HepG2 (cell line): ENCODE results near the gene SFXN5. TPM values are rescaled to one million over a fixed set of nuclear protein-coding genes. Genes with fewer than 3 reads are reported as not detected.

Experiments
- ATAC-seq: fragments of 200-7000 bp; cut with Tn5 transposase; 3 replicates; pipeline ENCODE4 v1.9.1; 2020; ENCODE audit warnings: mild to moderate bottlenecking, moderate library complexity
- BruUV-seq: library from RNA; stranded (reverse); fragments of 400-500 nt; replicated peaks from 2 replicates; lab custom pipeline; 2021; lab: Mats Ljungman, UMichigan
- CTCF ChIA-PET: fragments of 300-600 bp; formaldehyde crosslinking; extraction: SDS; loops from one replicate; lab custom pipeline; 2021; ENCODE audit warnings: low total read pairs, inconsistent platforms, low intra/inter-chr PET ratio; lab: Yijun Ruan, JAX
- POLR2A ChIA-PET: fragments of 350-600 bp; sonication (Branson Sonifier 250); formaldehyde crosslinking; loops from one replicate; lab custom pipeline; 2020; ENCODE audit warnings: antibody characterized with exemption, inconsistent platforms; lab: Yijun Ruan, JAX
- DNase-seq: peaks from one replicate; pipeline ENCODE4 v3.0.0-alpha.2; 2015; ENCODE audit warnings: low spot score
- FAIRE-seq: peaks from 3 replicates; lab custom pipeline; 2011; peaks lifted over from hg19 to GRCh38; lab: Jason Lieb, UNC
- H2AFZ ChIP-seq: one replicate; pipeline ENCODE4 v1.6.1; 2011; ENCODE audit warnings: low read length, inconsistent platforms
- H3K27ac ChIP-seq: fragments of 300-600 bp; 3 replicates; pipeline ENCODE4 v1.8.0; 2011; ENCODE audit warnings: mixed run types, mild to moderate bottlenecking, mixed read lengths, low read length, inconsistent platforms; ENCODE audit not compliant: insufficient read depth; ENCODE audit errors: extremely low read length
- H3K27me3 ChIP-seq, 2 experiments: fragments of 200-600 bp in 1 of 2; 2 replicates in 1 of 2; 3 replicates in 1 of 2; pipeline versions ENCODE4 v1.6.0 to v1.8.0; 2011; ENCODE audit warnings: low read length in 2 of 2, mild to moderate bottlenecking in 2 of 2, moderate library complexity in 2 of 2, inconsistent platforms in 1 of 2; ENCODE audit not compliant: insufficient read depth in 2 of 2, control insufficient read depth in 1 of 2
- H3K36me3 ChIP-seq, 2 experiments: fragments of 200-600 bp in 1 of 2; replicated peaks in 1 of 2; 2 replicates in 1 of 2; 3 replicates in 1 of 2; pipeline versions ENCODE4 v1.5.1 to v1.8.0; 2011; ENCODE audit warnings: low read length in 2 of 2, inconsistent platforms in 1 of 2; ENCODE audit not compliant: insufficient read depth in 2 of 2, control insufficient read depth in 1 of 2
- H3K4me1 ChIP-seq: 2 replicates; pipeline ENCODE4 v1.5.1; 2012; ENCODE audit warnings: low read length, inconsistent platforms; ENCODE audit not compliant: insufficient read depth
- H3K4me2 ChIP-seq: 2 replicates; pipeline ENCODE4 v1.6.0; 2011; ENCODE audit warnings: low read depth, low read length, inconsistent platforms
- H3K4me3 ChIP-seq, 3 experiments: fragments of 200-600 bp in 1 of 3; sonication (generic), shearing (Covaris generic) in 1 of 3; replicated peaks in 1 of 3; 2 replicates each; pipeline ENCODE4 v1.5.1; 2011 to 2016; ENCODE audit warnings: low read length in 3 of 3, inconsistent platforms in 2 of 3, low read depth in 2 of 3, mild to moderate bottlenecking in 2 of 3, control low read depth in 1 of 3, mixed read lengths in 1 of 3; ENCODE audit not compliant: insufficient read depth in 1 of 3
- H3K79me2 ChIP-seq: one replicate; pipeline ENCODE4 v1.6.1; 2011; ENCODE audit warnings: low read length, inconsistent platforms; ENCODE audit not compliant: insufficient read depth
- H3K9ac ChIP-seq: 2 replicates; pipeline ENCODE4 v1.6.0; 2011; ENCODE audit warnings: mild to moderate bottlenecking, low read depth, low read length, inconsistent platforms; ENCODE audit not compliant: insufficient read depth
- H3K9me3 ChIP-seq: 2 replicates; pipeline ENCODE4 v1.5.1; 2012; ENCODE audit warnings: mild to moderate bottlenecking, low read length
- H4K20me1 ChIP-seq: 2 replicates; pipeline ENCODE4 v1.6.0; 2011; ENCODE audit warnings: inconsistent platforms, mild to moderate bottlenecking, low read length, moderate library complexity; ENCODE audit not compliant: insufficient read depth
- ATF3 ChIP-seq: sonication (generic); formaldehyde crosslinking; IDR thresholded peaks from 2 replicates; pipeline ENCODE4 v1.4.0; 2020; ENCODE audit warnings: missing genetic modification reagents
- BHLHE40 ChIP-seq: IDR thresholded peaks from 2 replicates; pipeline ENCODE4 v1.6.1; 2011; ENCODE audit warnings: low read length, improper control_type of control experiment
- ELF3 ChIP-seq: IDR thresholded peaks from 2 replicates; pipeline ENCODE4 v1.6.1; 2016; ENCODE audit warnings: missing genetic modification reagents, missing compliant biosample characterization
- FOXK2 ChIP-seq: fragments of 450-650 bp; IDR thresholded peaks from 2 replicates; pipeline ENCODE4 v1.6.1; 2016
- KAT7 ChIP-seq: IDR thresholded peaks from 2 replicates; pipeline ENCODE4 v1.6.1; 2018; ENCODE audit warnings: borderline replicate concordance, missing compliant biosample characterization
- NFKBIZ ChIP-seq: IDR thresholded peaks from 2 replicates; pipeline ENCODE4 v1.6.1; 2018; ENCODE audit warnings: missing genetic modification reagents, missing compliant biosample characterization
- RBM39 ChIP-seq: fragments of 200-400 bp; formaldehyde crosslinking; IDR thresholded peaks from one replicate; pipeline ENCODE4 v1.6.1; 2018; ENCODE audit warnings: antibody characterized with exemption, mild to moderate bottlenecking, low read depth, low read length; ENCODE audit not compliant: poor library complexity, severe bottlenecking
- ZNF17 ChIP-seq: sonication (generic); formaldehyde crosslinking; IDR thresholded peaks from 2 replicates; pipeline ENCODE4 v1.5.0; 2020; ENCODE audit warnings: mild to moderate bottlenecking, missing genetic modification reagents
- ZNF34 ChIP-seq: sonication (generic); formaldehyde crosslinking; IDR thresholded peaks from 2 replicates; pipeline ENCODE4 v1.4.0; 2020; ENCODE audit warnings: mild to moderate bottlenecking, missing genetic modification reagents, borderline replicate concordance
- WGBS: methylation state at CpG from one replicate; pipeline ENCODE4 v1.1.6; 2017; ENCODE audit warnings: low lambda C conversion rate; 5-methylcytosine and 5-hydroxymethylcytosine counted together
- in situ Hi-C: cut with HindIII; loops from 2 replicates; pipeline ENCODE4 v1.10.0; 2017; ENCODE audit warnings: low pct_unique_long_range_greater_than_20kb; ENCODE audit not compliant: extremely low pct_ligation_motif_present
- intact Hi-C: fragments of 100-400 bp; cut with micrococcal nuclease; formaldehyde crosslinking; loops from one replicate; pipeline ENCODE4 v1.10.0; 2022; ENCODE audit not compliant: unreplicated experiment
- polyA plus RNA-seq, 8 experiments: library from polyadenylated mRNA; depleted of rRNA in 3 of 8; stranded (reverse) in 7 of 8; unstranded in 1 of 8; fragments of >200 nt; fragmentation: Illumina TruSeq in 4 of 8; extraction: Trizol in 4 of 8; gene quantifications; 2 replicates each; pipeline versions ENCODE4 v1.2.1 to v1.2.3, GENCODE V29; 2011 to 2016; ENCODE audit warnings: low read depth in 4 of 8, missing spikeins in 1 of 8, mixed read lengths in 1 of 8; ENCODE audit not compliant: insufficient read depth in 1 of 8
- total RNA-seq, 5 experiments: library from RNA; depleted of rRNA; stranded (reverse); fragments of >200 nt; fragmentation: Illumina TruSeq; extraction: Trizol; gene quantifications; 2 replicates each; pipeline ENCODE4 v1.2.3, GENCODE V29; 2016; ENCODE audit warnings: low read depth in 1 of 5
- TF ChIP-seq, protein P1 (sequence below): sonication (generic); formaldehyde crosslinking; IDR thresholded peaks from 2 replicates; pipeline ENCODE4 v1.4.0; 2020; ENCODE audit warnings: missing genetic modification reagents

Gene SFXN5
- total and polyA plus RNA-seq, 2 of the 13 experiments (the other 11 are each of a cell fraction or from before 2014, with no cell fraction given): 34.9 to 37.4 TPM

DNA sequence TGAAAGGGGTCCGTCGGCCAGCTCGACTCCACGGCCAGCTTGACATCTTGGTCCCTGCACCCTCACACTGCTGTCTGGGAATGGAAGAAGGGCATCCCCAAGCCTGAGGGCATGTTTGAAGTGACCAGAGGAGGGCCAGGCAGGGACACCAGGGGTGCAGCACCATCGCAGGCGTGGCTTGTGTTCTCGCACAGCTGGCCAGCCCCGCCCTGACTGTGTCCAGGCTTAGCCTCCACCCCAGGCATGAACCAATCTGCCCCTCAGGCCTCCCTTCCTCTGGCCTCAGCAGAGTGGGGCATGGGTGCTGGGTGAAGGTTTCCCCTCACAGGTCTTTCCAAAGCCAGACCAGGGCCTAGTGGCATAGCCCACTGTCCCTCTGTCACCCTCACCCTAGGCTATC, 129.2 kb downstream of the SFXN5 start:
- POLR2A ChIA-PET: no interaction called here
- Histone ChIP-seq H4K20me1 (peaks cover 4% of the 10 kb centered on the region; the same call in 1 of the 2 replicates), H3K9ac (no peak overlapping the region), H3K36me3 (no peaks in the 10 kb centered on the region; a peak in 1 of 5 replicates), H3K4me1 (peaks cover 16% of the 10 kb centered on the region), H3K4me2 (no peak overlapping the region), H3K4me3 (no peak overlapping the region), H3K9me3 (no peaks in the 10 kb centered on the region), H2AFZ (no peak overlapping the region), H3K27me3 (no peaks in the 10 kb centered on the region), H3K79me2 (no peaks in the 10 kb centered on the region), H3K27ac (no peak overlapping the region)
- intact Hi-C loops: no loop called here
- no TSS peak for BruUV-seq
- in situ Hi-C loops: no loop called here
- TF ChIP-seq NFKBIZ (no peak), KAT7 (no peak), ZNF17 (CRISPR knock-in tag) (no peak), ELF3 (no peak), BHLHE40 (no peak), ATF3 (CRISPR knock-in tag) (no peak), ZNF34 (CRISPR knock-in tag) (no peak), FOXK2 (no peak), RBM39 (no peak)
- TF ChIP-seq, protein P1, sequence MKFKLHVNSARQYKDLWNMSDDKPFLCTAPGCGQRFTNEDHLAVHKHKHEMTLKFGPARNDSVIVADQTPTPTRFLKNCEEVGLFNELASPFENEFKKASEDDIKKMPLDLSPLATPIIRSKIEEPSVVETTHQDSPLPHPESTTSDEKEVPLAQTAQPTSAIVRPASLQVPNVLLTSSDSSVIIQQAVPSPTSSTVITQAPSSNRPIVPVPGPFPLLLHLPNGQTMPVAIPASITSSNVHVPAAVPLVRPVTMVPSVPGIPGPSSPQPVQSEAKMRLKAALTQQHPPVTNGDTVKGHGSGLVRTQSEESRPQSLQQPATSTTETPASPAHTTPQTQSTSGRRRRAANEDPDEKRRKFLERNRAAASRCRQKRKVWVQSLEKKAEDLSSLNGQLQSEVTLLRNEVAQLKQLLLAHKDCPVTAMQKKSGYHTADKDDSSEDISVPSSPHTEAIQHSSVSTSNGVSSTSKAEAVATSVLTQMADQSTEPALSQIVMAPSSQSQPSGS (CRISPR knock-in tag): no peak
- CTCF ChIA-PET: no interaction called here
- 92% methylated on average over 7 of the region's 8 CpGs for WGBS
- ATAC-seq: no peak
- DNase-seq: no peak
- no peak for FAIRE-seq
